Neural progenitor cell (in vitro differentiated cells): ENCODE data around the gene MGLL.

ENCODE experiments used
- EZH2 ChIP-seq: fragments of 200-600 bp; sonication (generic); IDR thresholded peaks from 2 replicates; pipeline ENCODE4 v1.6.1; 2017; ENCODE audit warnings: antibody characterized with exemption, mild to moderate bottlenecking, moderate library complexity
- TF ChIP-seq, protein P1 (sequence below): fragments of 200-600 bp; sonication (generic); IDR thresholded peaks from 2 replicates; pipeline ENCODE4 v1.5.1; 2017; ENCODE audit warnings: antibody characterized with exemption, mild to moderate bottlenecking

DNA sequence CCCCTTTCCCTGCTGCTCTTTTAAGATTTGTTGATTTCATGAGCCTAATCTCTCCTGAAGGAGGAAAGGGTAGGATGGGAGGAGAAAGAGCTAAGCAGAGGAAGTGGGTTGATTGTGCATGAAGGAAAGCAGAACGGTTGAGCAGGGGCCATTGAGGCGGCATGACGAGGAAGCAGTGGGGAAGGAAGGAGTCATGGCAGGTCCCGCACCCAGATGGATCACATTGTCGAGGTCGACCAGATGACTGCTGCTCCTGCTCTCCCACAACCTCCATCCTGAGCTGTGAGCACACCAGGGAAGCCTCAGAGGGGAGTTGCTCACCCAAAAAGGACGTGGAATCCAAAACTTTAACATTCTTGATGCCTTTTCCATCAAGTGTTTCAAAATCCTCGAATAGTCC lies 106.8 kb downstream of the MGLL start:
- TF ChIP-seq, protein P1, sequence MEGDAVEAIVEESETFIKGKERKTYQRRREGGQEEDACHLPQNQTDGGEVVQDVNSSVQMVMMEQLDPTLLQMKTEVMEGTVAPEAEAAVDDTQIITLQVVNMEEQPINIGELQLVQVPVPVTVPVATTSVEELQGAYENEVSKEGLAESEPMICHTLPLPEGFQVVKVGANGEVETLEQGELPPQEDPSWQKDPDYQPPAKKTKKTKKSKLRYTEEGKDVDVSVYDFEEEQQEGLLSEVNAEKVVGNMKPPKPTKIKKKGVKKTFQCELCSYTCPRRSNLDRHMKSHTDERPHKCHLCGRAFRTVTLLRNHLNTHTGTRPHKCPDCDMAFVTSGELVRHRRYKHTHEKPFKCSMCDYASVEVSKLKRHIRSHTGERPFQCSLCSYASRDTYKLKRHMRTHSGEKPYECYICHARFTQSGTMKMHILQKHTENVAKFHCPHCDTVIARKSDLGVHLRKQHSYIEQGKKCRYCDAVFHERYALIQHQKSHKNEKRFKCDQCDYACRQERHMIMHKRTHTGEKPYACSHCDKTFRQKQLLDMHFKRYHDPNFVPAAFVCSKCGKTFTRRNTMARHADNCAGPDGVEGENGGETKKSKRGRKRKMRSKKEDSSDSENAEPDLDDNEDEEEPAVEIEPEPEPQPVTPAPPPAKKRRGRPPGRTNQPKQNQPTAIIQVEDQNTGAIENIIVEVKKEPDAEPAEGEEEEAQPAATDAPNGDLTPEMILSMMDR: no peak
- TF ChIP-seq EZH2: no peak
